Ishikawa (cell line): ENCODE data around the gene PCSK2.

Experiments
- CEBPB ChIP-seq: IDR thresholded peaks from 2 replicates; pipeline ENCODE4 v1.6.1; 2012
- CREB1 ChIP-seq: IDR thresholded peaks from 2 replicates; pipeline ENCODE4 v1.6.1; 2012; ENCODE audit warnings: low read depth
- EP300 ChIP-seq: IDR thresholded peaks from 2 replicates; pipeline ENCODE4 v1.6.1; 2012; ENCODE audit warnings: borderline replicate concordance
- REST ChIP-seq: IDR thresholded peaks from 2 replicates; pipeline ENCODE4 v1.6.1; 2012; ENCODE audit warnings: low read depth, mild to moderate bottlenecking
- YY1 ChIP-seq: IDR thresholded peaks from 2 replicates; pipeline ENCODE4 v1.6.1; 2012; ENCODE audit warnings: low read depth

DNA sequence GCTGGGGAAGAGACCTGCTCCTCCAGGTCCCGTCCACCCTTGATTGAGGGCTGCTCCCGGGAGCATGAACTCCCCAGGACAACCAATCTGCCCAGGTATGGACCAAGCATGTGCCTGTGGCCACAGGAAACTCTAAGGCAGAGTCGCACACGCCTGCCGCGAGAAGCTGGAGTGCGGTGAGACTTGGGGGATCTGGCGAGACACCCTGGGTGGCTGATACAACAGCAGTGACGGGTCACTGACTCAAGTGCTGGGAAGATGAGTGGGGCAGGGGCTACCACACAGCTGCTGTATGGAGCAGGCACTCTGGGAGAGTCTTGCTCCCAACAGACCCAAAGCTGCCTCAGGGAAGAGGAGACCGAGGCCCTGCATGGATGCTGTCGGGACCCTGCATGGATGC is 264.2 kb downstream of the PCSK2 start:
- no peak for TF ChIP-seq CREB1
- no peak for TF ChIP-seq CEBPB
- no peak for TF ChIP-seq YY1
- TF ChIP-seq EP300: no peak
- no peak for TF ChIP-seq REST
